Kidney epithelial cell (primary cell): Measurements from ENCODE around the gene UBL5. TPM values are rescaled to one million over a fixed set of nuclear protein-coding genes. Genes with fewer than 3 reads are reported as not detected.

Experiments used
- DNase-seq: peaks from one replicate; pipeline ENCODE4 v3.0.0-alpha.2; 2010; ENCODE audit warnings: low read depth
- H3K27me3 ChIP-seq: 2 replicates; pipeline ENCODE4 v1.6.0; 2011; ENCODE audit warnings: low read length; ENCODE audit not compliant: control insufficient read depth, insufficient read depth
- H3K36me3 ChIP-seq: 2 replicates; pipeline ENCODE4 v1.5.1; 2011; ENCODE audit warnings: low read length; ENCODE audit not compliant: control insufficient read depth, insufficient read depth
- H3K4me3 ChIP-seq: 2 replicates; pipeline ENCODE4 v1.5.1; 2011; ENCODE audit warnings: low read depth, mild to moderate bottlenecking, control low read depth, low read length
- total RNA-seq: library from RNA; depleted of rRNA; stranded (reverse); fragments of >200 nt; gene quantifications from 2 replicates; pipeline ENCODE4 v1.2.3, GENCODE V29; 2015
- TF ChIP-seq, protein P1 (sequence below): IDR thresholded peaks from 2 replicates; pipeline ENCODE4 v1.5.1; 2011; ENCODE audit warnings: mild to moderate bottlenecking, moderate library complexity, low read length, control low read depth, inconsistent platforms; ENCODE audit not compliant: insufficient read depth, poor library complexity, severe bottlenecking

Gene UBL5
- total RNA-seq, 1 donor from 2014 or later, result 603 TPM

GRCh38 chr19:9857076-9857721, 29.5 kb downstream of the UBL5 start:
- DNase-seq, result no peak
- no peaks in the 10 kb centered on the region for H3K27me3 ChIP-seq
- no peaks in the 10 kb centered on the region for H3K36me3 ChIP-seq
- TF ChIP-seq, protein P1, sequence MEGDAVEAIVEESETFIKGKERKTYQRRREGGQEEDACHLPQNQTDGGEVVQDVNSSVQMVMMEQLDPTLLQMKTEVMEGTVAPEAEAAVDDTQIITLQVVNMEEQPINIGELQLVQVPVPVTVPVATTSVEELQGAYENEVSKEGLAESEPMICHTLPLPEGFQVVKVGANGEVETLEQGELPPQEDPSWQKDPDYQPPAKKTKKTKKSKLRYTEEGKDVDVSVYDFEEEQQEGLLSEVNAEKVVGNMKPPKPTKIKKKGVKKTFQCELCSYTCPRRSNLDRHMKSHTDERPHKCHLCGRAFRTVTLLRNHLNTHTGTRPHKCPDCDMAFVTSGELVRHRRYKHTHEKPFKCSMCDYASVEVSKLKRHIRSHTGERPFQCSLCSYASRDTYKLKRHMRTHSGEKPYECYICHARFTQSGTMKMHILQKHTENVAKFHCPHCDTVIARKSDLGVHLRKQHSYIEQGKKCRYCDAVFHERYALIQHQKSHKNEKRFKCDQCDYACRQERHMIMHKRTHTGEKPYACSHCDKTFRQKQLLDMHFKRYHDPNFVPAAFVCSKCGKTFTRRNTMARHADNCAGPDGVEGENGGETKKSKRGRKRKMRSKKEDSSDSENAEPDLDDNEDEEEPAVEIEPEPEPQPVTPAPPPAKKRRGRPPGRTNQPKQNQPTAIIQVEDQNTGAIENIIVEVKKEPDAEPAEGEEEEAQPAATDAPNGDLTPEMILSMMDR, result no peak
- no peak overlapping the region for H3K4me3 ChIP-seq

- TF ChIP-seq, protein P1, result no peak
- H3K4me3 ChIP-seq, result no peak overlapping the region
- DNase-seq, result no peak
These were observed 30.4 kb downstream of the UBL5 start for GRCh38 chr19:9857920-9858746.

DNA sequence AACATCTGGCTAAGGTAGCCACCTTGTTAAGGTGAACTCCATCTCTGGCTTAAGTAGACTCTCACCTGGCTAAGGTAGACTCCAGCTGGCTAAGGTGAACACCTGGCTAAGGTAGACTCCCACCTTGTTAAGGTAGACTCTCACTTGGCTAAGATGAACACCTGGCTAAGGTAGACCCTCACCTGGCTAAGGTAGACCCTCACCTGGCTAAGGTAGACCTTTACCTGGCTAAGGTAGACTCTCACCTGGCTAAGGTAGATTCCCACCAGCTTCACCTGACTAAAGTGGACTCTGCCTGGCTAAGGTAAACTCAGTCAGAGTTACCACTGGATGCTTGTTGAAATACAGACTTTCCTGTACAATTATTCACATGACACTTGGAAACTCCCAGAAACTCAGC, 31.0 kb downstream of the UBL5 start:
- H3K27me3 ChIP-seq, result no peaks in the 10 kb centered on the region
- TF ChIP-seq, protein P1, result no peak
- no peaks in the 10 kb centered on the region for H3K36me3 ChIP-seq
- no peak overlapping the region for H3K4me3 ChIP-seq
- DNase-seq, result no peak

More at GRCh38 chr19:9857920-9858746, 30.4 kb downstream of the UBL5 start:
- H3K36me3 ChIP-seq, result no peaks in the 10 kb centered on the region
- no peaks in the 10 kb centered on the region for H3K27me3 ChIP-seq

- TF ChIP-seq, protein P1, result no peak
- H3K36me3 ChIP-seq, result no peaks in the 10 kb centered on the region
- no peaks in the 10 kb centered on the region for H3K27me3 ChIP-seq
- no peak overlapping the region for H3K4me3 ChIP-seq
- DNase-seq, result no peak
These were observed 32.7 kb downstream of the UBL5 start for GRCh38 chr19:9860407-9860806.

- H3K36me3 ChIP-seq, result no peaks in the 10 kb centered on the region
- TF ChIP-seq, protein P1, result no peak
- no peak for DNase-seq
- H3K4me3 ChIP-seq, result no peak overlapping the region
- H3K27me3 ChIP-seq, result no peaks in the 10 kb centered on the region
These were observed 33.8 kb downstream of the UBL5 start for GRCh38 chr19:9861503-9861902.
